Myocyte (in vitro differentiated cells): ENCODE measurements around the gene SERINC5. TPM values are rescaled to one million over a fixed set of nuclear protein-coding genes. Genes with fewer than 3 reads are reported as not detected.

Experiments used
- DNase-seq: peaks from one replicate; pipeline ENCODE4 v3.0.0-alpha.2; 2012; ENCODE audit warnings: low read depth
- total RNA-seq: library from RNA; depleted of rRNA; stranded (reverse); fragments of >200 nt; gene quantifications from 2 replicates; pipeline ENCODE4 v1.2.3, GENCODE V29; 2014

The SERINC5 gene
- total RNA-seq, 1 donor from 2014 or later: 23.7 TPM

DNA sequence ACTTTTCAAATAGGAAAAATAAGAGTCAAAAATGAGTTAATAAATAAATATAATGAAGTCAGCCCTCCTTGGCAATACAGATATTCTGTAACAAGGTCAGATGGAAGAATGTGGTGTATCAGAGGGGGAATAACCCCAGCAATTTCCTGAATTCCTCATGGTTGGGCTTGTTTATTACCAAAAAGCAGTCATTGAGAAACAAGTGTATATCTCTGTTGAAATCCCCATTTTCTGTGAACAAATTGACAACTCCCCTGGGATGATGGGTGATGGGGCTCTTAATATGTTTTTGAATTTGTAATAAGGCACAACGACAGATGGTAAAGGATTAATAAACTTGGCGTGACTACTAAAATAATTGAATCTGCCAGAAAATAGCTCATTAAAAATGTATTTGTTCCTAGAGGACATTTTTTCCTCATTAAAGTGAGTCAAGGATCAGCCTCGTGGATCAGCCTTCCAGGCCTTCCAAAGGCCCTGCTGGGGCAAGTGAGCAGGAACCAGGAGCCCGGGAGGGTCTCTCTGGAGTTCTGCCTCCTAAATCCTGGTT, 186.5 kb downstream of the SERINC5 start:
- no peak for DNase-seq

DNA sequence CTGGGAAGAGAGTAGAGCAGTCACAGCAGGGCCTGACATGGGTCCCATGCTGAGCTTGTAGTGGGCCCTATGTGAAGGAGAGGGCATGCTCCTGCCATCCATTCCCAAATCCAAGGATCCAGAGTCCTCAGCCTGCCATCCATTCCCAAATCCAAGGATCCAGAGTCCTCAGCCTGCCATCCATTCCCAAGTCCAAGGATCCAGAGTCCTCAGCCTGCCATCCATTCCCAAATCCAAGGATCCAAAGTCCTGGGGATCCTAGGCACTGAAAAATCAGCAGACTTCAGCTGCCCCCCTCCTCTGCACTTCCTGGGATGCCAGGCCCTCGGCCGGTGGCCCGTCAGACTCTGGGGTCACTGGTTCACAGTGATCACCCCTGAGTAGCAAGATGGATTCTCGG, 187.1 kb downstream of the SERINC5 start:
- no peak for DNase-seq

DNA sequence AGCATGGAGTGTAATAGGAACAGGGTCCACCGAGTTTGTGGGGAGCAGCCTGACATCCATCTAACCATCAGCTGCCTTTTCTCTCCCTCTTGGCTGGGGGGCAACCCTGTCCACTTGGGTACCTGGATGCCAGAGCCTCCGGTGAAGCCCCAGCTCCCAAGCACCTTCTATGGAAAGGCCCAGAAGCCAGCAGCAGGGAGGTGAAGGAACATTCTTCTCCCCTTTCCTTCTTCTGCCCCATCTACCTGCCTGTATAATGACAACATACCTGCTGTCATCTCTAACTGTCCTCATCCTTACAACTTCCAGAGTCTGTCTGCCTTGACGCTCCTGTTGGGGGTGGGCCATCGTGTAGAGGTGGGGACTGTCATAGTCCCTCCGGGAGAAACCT, 187.6 kb downstream of the SERINC5 start:
- DNase-seq: no peak

DNA sequence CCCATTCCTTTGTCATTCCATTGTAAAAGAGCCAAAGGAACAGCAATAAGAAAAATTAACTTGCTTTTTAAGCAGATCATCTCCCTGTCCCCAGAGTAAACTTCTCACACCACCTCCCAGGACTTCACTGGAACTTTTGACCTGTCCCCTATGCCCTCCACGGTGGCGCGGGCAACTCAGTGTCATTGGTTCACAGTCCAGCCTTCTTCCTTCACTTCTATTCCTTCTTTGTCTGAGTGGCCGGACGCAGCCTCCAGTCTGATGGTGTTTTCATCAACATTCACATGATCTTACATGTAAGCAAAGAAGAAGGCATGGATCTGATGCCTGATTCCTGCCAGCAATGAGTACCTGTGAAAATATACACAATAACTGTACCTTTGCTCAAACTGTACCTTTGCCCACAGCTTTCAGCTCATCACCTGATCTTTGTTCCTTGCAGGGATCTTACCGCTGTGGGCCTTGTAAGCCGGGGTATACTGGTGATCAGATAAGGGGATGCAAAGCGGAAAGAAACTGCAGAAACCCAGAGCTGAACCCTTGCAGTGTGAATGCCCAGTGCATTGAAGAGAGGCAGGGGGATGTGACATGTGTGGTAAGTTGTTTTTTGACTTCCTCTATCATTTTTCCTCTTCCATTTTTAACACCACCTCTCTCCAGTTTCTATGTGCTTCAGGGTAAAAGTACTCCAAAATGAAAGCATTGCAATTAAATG, 188.2 kb downstream of the SERINC5 start:
- DNase-seq: no peak

DNA sequence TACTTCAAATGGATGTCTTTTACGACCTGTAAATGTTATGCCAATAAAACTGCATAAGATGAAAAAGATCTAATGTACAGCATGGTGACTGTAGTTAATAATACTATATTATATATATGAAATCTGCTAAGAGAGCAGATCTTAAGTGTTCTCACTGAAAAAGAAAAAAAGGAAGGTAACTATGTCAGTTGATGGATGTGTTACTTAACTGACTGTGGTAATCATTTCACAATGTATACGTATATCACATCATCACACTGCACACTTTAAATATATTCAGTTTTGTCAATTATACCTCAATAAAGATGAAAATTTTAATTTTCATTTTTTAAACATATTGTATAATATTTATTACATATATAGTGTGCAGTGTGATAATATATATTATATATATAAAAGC, 188.8 kb downstream of the SERINC5 start:
- no peak for DNase-seq

DNA sequence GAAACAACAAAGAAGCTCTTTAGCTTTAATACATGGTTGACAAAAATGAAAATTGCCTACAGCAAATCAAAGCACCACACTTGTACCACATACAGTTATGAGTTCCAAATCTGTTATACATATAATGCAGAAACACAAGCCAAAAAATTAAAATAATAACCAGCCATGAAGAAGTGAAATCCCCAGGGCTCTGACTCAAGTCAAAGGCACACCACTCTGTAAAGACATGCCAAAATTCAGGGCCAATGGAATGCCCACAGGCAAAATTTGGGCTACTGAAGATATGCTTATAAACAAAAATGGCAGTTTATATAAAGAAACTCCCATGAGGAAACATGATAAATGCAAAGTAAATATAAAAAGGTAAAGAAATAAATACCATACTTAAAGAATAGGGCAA, 191.7 kb downstream of the SERINC5 start:
- no peak for DNase-seq

Other genes with a start within 250 kb of the SERINC5 start
- gene THBS4, start 220.7 kb downstream of the SERINC5 start, total RNA-seq: 1.4 and 2.0 TPM in 2 replicates
- not detected in 2 replicates for gene SPZ1, start 64.0 kb upstream of the SERINC5 start, total RNA-seq
- 27.3 and 31.3 TPM in 2 replicates for gene ZFYVE16, start 152.0 kb upstream of the SERINC5 start, total RNA-seq
- 5.6 and 12.0 TPM in 2 replicates for gene FAM151B, start 232.1 kb upstream of the SERINC5 start, total RNA-seq